Adrenal gland (tissue), 12 donors: ENCODE results near the gene CCDC134. TPM values are rescaled to one million over a fixed set of nuclear protein-coding genes. Genes with fewer than 3 reads are reported as not detected.

Source experiments
- DNase-seq, 7 donors: peaks; one replicate each; pipeline ENCODE4 v3.0.0-alpha.2; 2019 to 2020
- H3K27ac ChIP-seq, 5 donors: fragments of 200-600 bp; sonication (generic) in 4 of 5; 1 replicate in 3 of 5; 2 replicates in 2 of 5; pipeline versions ENCODE4 v1.5.1 to v1.8.0; 2016 to 2020; ENCODE audit warnings: mild to moderate bottlenecking in 1 of 5
- H3K27me3 ChIP-seq: fragments of 200-600 bp; 2 replicates; pipeline ENCODE4 v1.8.0; 2021
- H3K36me3 ChIP-seq, 2 donors: fragments of 200-600 bp; replicated peaks in 1 of 2; 1 replicate in 1 of 2; 2 replicates in 1 of 2; pipeline versions ENCODE4 v1.5.1 to v1.8.0; 2018 to 2022
- H3K4me1 ChIP-seq, 2 donors: fragments of 200-600 bp; replicated peaks in 1 of 2; 1 replicate in 1 of 2; 2 replicates in 1 of 2; pipeline versions ENCODE4 v1.5.1 to v1.8.0; 2018 to 2021
- H3K4me3 ChIP-seq, 4 donors: fragments of 200-600 bp; sonication (generic) in 3 of 4; one replicate each; pipeline ENCODE4 v1.5.1; 2016 to 2018
- H3K9me3 ChIP-seq, 3 donors: fragments of 200-600 bp; sonication (generic) in 1 of 3; replicated peaks in 1 of 3; 1 replicate in 2 of 3; 2 replicates in 1 of 3; pipeline versions ENCODE4 v1.5.1 to v1.8.0; 2016 to 2021
- CTCF ChIP-seq, 6 experiments: fragments of 450-650 bp in 4 of 6; fragments of 200-600 bp in 2 of 6; sonication (generic) in 1 of 6; IDR thresholded peaks; 1 replicate in 5 of 6; 2 replicates in 1 of 6; pipeline versions ENCODE4 v1.5.1 to v1.8.0; 2016 to 2021; ENCODE audit warnings: antibody characterized with exemption in 6 of 6, mild to moderate bottlenecking in 2 of 6, moderate library complexity in 1 of 6
- POLR2A ChIP-seq, 2 donors: fragments of 450-650 bp; IDR thresholded peaks; one replicate each; pipeline ENCODE4 v1.6.1; 2017; ENCODE audit warnings: antibody characterized with exemption in 2 of 2, mild to moderate bottlenecking in 2 of 2, moderate library complexity in 1 of 2
- WGBS, 4 donors: extraction: QIAGEN DNeasy Blood & Tissue Kit in 2 of 4; methylation state at CpG; one replicate each; pipeline versions ENCODE4 v1.1.5 to v1.1.7; 2013 to 2017; 5-methylcytosine and 5-hydroxymethylcytosine counted together
- intact Hi-C, 2 donors: fragments of 100-400 bp; cut with DNase I; formaldehyde crosslinking; loops; one replicate each; pipeline versions ENCODE4 v1.14.1 to v1.15.0; 2022 to 2023
- polyA plus RNA-seq, 3 donors: library from polyadenylated mRNA; stranded (reverse); fragments of 200-250 nt in 2 of 3; fragments of 350-450 nt in 1 of 3; fragmentation: Illumina TruSeq in 1 of 3; extraction: RNeasy Lipid Tissue Mini Kit (QIAGEN cat#74804) in 1 of 3; gene quantifications; one replicate each; pipeline ENCODE4 v1.2.3, GENCODE V29; 2013 to 2014
- total RNA-seq, 9 donors: library from RNA; depleted of rRNA in 4 of 9; stranded (reverse); fragments of >200 nt in 4 of 9; fragments of 120-200 nt in 1 of 9; fragmentation: NEBNext Ultra II Directional in 1 of 9; extraction: Animal tissue kit (Norgen Biotek cat#: 25700) in 1 of 9; gene quantifications; one replicate each; pipeline versions ENCODE4 v1.1.0 to v1.2.4, GENCODE V29; 2013 to 2023
- donor health status: healthy with polysubstance abuse.
- donor health status: Bipolar disorder and iron deficiency.
- donor health status: DM: yes; HTN: yes; CAD: no.
- donor health status: DM: no; HTN: no; CAD: no.
- donor health status: DM: no; HTN: no; CAD: no.
- donor health status: DM: yes; HTN: yes; CAD: no.

The CCDC134 gene
- total and polyA plus RNA-seq, 12 donors: 4.9 to 64.4 (median 32.0) TPM

- Histone ChIP-seq H3K9me3 (no peaks in the 10 kb centered on the region), H3K36me3 (no peaks in the 10 kb centered on the region), H3K27ac (no peak overlapping the region), H3K4me1 (no peaks in the 10 kb centered on the region), H3K27me3 (no peaks in the 10 kb centered on the region), H3K4me3 (no peak overlapping the region)
- WGBS, 4 donors: 63 to 67% (median 65%) methylated on average over 3 of the region's 3 CpGs
- intact Hi-C loops: no loop called here
- TF ChIP-seq POLR2A (IDR thresholded peaks at IDR 0.05): no peak
- TF ChIP-seq CTCF (IDR thresholded peaks at IDR 0.05): no peak
- DNase-seq: no peak
Measured at GRCh38 chr22:41779929-41780505, 20.5 kb upstream of the CCDC134 start.

- Histone ChIP-seq H3K4me1 (no peaks in the 10 kb centered on the region), H3K4me3 (no peak overlapping the region), H3K9me3 (no peaks in the 10 kb centered on the region), H3K27ac (peak overlapping the region in 1 of 5 donors; percentile 32), H3K27me3 (no peaks in the 10 kb centered on the region), H3K36me3 (no peaks in the 10 kb centered on the region)
- 73 to 87% (median 76%) methylated on average over 9 to 11 of the region's 11 CpGs for WGBS, 4 donors
- DNase-seq: peak in 6 of 7 donors; percentile 37 to 78 (median 53)
- intact Hi-C loops: no loop called here
- TF ChIP-seq CTCF (IDR thresholded peaks at IDR 0.05) (no peak), POLR2A (IDR thresholded peaks at IDR 0.05) (no peak)
Measured at GRCh38 chr22:41780746-41781505, 19.6 kb upstream of the CCDC134 start.

- 59 to 100% (median 72%) methylated on average over 1 of the region's 1 CpG; no CpG with 5 or more reads in 1 of the 4 donors for WGBS, 4 donors
- Histone ChIP-seq H3K27me3 (no peaks in the 10 kb centered on the region), H3K9me3 (no peaks in the 10 kb centered on the region), H3K4me3 (no peak overlapping the region), H3K27ac (peak overlapping the region in 1 of 5 donors; percentile 32), H3K4me1 (no peaks in the 10 kb centered on the region), H3K36me3 (no peaks in the 10 kb centered on the region)
- TF ChIP-seq POLR2A (IDR thresholded peaks at IDR 0.05): no peak
- TF ChIP-seq CTCF (IDR thresholded peaks at IDR 0.05): no peak
- intact Hi-C loops: no loop called here
- no peak for DNase-seq
Measured at GRCh38 chr22:41781507-41781906, 19.0 kb upstream of the CCDC134 start.

- intact Hi-C loops: no loop called here
- Histone ChIP-seq H3K36me3 (no peaks in the 10 kb centered on the region), H3K4me3 (no peak overlapping the region), H3K27me3 (no peaks in the 10 kb centered on the region), H3K27ac (no peak overlapping the region), H3K4me1 (no peaks in the 10 kb centered on the region), H3K9me3 (no peaks in the 10 kb centered on the region)
- no peak for DNase-seq
- WGBS, 4 donors: 84 to 97% (median 93%) methylated on average over 6 of the region's 6 CpGs
- TF ChIP-seq CTCF (IDR thresholded peaks at IDR 0.05) (no peak), POLR2A (IDR thresholded peaks at IDR 0.05) (no peak)
Measured at GRCh38 chr22:41782316-41782715, 18.2 kb upstream of the CCDC134 start.
